Measurements from ENCODE around the gene EDN3.
"Not testable (repeated sequence)": the region's sequence is repeated elsewhere in the genome, so short reads cannot be mapped to it uniquely, and the experiment has no call there.

EDN3 gene

DNA sequence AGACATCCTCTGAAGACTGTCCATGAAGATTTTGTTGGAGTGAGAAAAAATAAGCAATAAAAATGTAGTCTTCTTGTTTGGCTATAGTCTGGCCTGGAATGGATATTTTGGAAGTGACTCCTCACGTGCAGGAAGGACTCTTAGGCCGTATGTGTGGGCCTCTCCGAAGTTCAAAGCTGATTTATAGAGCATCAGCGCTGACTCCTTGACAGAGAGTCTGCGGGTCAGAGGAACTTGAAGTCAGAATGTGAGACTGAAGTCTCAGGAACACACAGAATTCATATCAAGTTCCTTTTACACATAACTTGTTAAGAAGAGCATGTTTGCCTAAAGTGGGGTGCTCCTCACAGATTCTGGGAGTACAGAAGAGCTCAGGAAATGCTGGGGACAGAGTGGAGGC lies 36.1 kb downstream of the EDN3 start:
- no peak for DNase-seq

DNA sequence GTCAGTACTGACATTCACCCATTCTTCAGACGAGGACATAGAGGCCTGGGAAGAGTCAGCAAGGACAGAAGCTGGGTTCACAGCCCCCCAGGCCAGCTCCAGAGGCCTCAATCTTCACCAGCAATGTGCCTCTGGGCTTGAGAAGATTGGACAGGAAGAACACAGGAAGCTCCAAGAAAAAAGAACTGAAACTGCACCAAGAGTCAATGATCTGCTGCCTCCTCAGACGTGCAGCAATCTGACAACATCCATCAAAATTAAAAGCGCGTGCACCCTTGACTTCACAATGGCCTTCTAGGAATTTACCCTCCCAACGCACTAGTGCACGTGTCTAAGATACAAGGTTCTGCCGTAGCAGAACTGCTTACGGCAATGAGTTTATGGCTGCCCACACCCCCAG lies 38.0 kb downstream of the EDN3 start:
- DNase-seq = not testable (repeated sequence)

- DNase-seq = no peak
These were observed 39.9 kb downstream of the EDN3 start for GRCh38 chr20:59340201-59340885.

DNA sequence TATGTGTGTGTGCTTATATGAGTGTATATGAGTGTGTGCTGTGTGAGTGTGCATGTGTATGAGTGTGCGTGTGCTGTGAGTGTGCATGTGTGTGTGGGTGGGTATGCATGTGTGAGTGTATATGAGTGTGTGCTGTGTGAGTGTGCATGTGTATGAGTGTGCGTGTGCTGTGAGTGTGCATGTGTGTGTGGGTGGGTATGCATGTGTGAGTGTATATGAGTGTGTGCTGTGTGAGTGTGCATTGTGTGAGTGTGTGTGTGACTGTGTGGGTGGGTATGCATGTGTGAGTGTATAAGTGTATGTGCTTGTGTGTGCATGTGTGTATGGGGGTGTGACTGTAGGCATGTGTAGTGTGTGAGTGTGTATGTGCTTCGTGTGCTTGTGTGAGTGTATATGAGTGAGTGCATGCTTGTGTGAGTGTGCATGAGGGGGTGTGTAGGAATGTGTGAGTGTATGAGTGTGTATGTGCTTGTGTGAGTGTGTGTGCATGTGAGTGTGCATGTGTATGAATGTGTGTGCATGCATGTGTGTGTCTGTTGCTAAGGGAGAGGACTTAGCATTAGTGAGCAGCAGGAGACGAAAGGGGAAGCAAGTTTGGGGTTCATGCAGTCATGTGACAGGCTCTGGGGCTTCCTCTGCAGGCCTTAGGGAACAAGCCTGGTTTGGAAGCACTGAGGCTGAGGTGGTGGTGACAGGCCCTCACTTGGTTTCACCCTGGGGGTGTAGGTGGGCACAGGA lies 41.0 kb downstream of the EDN3 start:
- not testable (repeated sequence) for DNase-seq

GRCh38 chr20:59342023-59342957 lies 41.9 kb downstream of the EDN3 start:
- DNase-seq = no peak

GRCh38 chr20:59346061-59346460 lies 45.6 kb downstream of the EDN3 start:
- DNase-seq = no peak

DNA sequence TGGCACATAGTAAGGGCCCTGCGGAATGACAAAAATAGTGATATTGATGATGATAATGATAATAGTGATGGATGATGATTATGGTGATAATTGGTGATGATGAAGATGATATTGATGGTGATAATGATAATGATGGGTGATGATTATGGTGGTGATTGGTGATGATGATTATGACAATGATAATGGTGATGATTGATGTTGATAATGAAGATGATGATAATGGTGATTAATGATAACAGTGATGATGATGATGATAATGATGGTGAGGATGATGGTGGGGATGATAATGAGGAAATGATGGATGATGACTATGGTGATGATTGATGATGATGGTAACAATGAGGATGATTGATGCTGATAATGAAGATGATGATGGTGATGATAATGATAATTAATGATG lies 48.9 kb downstream of the EDN3 start:
- no peak for DNase-seq

DNA sequence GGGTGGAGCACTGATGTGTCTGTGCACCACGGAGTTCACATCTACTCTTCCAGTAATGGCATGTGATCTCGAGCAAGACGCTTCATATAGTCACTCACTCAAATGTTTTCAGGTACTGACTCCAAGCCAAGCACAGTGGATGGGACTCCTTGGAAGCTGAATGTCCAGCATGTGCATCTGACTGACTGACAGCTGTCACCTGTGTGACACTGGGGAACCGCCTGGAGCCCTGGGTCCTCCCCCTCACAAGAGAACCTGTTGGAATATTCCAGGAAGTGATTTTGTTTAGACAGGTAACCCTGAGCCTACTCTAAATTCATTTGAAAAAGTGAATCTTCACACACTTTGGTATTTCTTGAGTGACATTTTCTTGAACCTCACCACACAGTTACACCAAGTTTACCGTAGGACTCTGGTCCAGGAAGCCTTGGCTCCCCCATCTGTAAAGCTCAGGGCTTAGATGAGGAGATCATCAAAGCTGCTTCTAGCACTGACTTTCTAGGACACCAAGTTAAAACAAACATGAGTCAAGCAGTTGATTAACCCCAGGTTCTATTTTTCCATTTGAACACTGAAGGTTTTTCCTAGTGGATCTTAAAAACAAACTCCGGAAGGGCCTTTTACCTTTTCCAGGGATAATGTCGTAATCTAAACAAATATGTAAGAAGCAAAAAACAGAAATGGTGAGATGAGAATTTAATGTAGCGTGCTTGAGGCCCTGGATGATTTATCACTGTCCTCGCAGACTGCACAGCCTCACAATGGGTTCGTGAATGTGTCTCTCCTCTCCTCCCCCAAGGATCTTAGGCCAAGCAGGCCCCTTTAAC lies 50.1 kb downstream of the EDN3 start:
- DNase-seq = no peak

DNA sequence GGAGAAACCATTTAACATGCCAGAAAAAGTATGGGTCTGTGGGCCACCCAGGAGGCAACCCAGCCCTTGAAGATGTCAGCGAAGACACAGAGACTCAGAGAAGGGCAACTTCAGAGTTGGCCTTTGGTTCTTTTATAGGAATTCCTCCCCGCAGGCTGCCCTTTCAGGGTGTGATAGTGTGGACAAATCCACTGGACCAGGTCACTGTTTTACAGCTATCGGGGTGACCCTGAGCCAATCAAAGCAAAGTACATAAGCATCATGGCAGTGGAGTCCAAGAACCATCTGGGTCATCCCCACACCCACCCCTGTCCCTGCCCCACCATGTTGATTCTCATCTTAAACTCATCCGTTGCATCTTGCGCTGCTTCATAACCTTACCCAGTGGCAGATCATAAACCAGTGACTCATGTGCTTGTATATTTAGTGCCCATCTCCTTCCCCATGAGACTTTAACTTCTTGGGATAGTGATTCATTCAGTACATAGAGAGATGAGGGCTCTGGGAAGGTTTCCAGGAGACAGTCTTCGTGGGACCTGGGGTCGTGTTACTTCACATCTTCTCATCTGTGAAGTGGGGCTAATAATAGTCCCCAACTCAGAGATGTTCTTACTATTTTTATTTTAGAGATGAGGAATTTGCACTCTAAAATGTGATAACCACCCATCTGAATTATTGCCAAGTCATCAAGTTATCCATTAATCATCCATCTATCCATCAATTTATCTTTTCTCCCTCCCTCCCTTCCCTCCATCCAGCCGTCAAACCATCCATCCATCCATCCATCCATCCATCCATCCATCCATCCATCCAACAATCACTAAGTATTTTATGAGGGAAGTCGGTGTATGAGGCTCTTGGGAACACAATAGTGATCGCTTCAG lies 51.0 kb downstream of the EDN3 start:
- no peak for DNase-seq

- no peak for DNase-seq
These were observed 52.1 kb downstream of the EDN3 start for GRCh38 chr20:59352541-59352940.

- no peak for DNase-seq
These were observed 52.6 kb downstream of the EDN3 start for GRCh38 chr20:59352990-59353389.

GRCh38 chr20:59354460-59354859 lies 54.0 kb downstream of the EDN3 start:
- no peak for DNase-seq

DNA sequence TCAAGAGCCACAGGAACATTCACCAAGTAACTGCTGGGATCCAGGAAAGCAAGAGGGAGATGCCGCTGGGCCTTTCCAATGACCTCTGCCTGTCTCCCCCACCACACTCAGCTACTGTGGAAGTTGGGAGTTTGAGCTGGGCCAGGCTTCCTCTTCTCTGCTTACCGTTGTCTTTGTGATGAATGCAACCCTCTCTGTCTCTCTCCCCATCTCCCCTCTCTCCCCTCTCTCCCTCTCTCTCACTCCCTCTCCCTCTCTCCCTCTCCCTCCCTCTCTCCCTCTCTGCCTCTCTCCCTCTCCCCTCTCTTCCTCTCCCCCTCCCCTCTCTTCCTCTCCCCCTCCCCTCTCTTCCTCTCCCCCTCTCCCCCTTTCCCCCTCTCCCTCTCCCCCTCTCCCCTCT lies 54.8 kb downstream of the EDN3 start:
- DNase-seq = no peak

DNA sequence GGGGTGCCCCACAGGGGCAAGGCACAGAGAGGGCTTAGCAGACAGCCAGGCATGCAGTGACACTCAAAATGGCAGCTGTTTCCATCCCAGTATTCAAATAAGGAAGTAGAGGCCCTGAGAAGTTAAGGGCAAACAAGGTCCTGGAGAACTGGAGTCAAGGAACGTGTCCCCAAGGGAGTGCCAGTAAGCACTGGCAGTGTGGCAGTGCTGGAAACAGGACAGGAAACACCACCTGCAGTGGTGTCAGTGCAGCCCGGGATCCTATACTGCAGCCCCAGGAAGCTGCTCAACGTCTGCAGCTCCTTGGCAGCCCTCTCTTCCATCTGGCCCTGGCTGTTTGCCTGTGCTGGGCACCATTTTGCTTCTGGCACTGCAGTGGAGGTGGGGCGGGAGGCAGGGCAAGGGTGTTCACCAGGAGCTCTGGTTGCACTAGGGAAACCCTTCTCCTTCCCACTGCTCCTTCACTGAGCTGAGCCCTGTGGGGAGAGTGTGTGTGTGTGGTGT lies 56.3 kb downstream of the EDN3 start:
- DNase-seq = no peak

GRCh38 chr20:59358793-59359192 lies 58.4 kb downstream of the EDN3 start:
- DNase-seq = not testable (repeated sequence)

- DNase-seq = no peak
These were observed 59.7 kb downstream of the EDN3 start for GRCh38 chr20:59359906-59360725.

GRCh38 chr20:59360934-59361333 lies 60.5 kb downstream of the EDN3 start:
- no peak for DNase-seq

GRCh38 chr20:59361411-59361810 lies 61.0 kb downstream of the EDN3 start:
- no peak for DNase-seq

DNA sequence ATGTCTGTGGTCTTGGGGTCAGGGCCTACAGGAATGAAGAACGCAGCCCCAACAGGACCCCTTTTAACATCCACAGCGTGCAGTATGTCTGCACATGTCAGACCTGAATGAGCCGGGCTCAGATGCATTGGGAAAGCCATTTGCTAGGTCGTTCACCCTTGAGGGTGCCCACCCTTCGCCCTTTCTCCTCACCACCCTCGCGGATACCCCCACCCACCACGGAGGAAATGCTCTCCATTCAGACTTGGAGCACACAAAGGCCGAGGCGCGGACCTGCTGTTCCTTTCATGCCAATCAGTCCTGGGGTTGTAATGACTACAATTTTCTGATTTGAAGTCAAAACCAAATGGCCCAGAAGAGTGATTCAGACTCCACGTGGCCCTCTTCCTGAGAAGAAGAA lies 62.7 kb downstream of the EDN3 start:
- DNase-seq = no peak

GRCh38 chr20:59364611-59365010 lies 64.2 kb downstream of the EDN3 start:
- DNase-seq = no peak
